Mesenteric fat pad (tissue), 1 donor: ENCODE data around the gene PML. TPM values are rescaled to one million over a fixed set of nuclear protein-coding genes. Genes with fewer than 3 reads are reported as not detected.
"Not testable (repeated sequence)": the region's sequence is repeated elsewhere in the genome, so short reads cannot be mapped to it uniquely, and the experiment has no call there.

ENCODE experiments used
- DNase-seq: peaks from one replicate; pipeline ENCODE4 v3.0.0-alpha.2; 2020; ENCODE audit warnings: low spot score
- total RNA-seq: library from RNA; stranded (reverse); fragmentation: NEBNext Ultra II Directional; extraction: Animal tissue kit (Norgen Biotek cat#: 25700); gene quantifications from one replicate; pipeline ENCODE4 v1.2.1, GENCODE V29; 2021
- donor health status: DM: yes; HTN: yes; CAD: no.

Gene PML
- total RNA-seq, 1 donor from 2014 or later, result 92.3 TPM

DNA sequence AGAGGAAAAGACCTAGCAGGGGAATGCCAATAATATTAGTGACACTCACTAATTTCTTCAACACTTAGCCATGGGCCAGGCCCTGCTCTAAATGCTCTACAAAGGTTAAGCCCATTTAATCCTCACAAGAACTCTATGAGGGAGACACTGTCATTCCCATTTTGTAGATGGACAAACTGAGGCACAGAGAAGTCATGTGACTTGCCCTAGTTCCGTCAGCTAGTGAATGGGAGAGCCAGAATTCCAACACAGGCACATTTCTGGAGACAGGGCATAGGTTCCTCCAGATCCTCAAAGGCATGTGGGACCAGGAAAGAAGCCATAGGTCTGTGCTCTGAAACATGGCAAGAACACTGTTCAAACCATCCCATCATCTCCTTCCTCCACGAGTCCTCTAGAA is 36.7 kb upstream of the PML start:
- DNase-seq, result no peak

DNA sequence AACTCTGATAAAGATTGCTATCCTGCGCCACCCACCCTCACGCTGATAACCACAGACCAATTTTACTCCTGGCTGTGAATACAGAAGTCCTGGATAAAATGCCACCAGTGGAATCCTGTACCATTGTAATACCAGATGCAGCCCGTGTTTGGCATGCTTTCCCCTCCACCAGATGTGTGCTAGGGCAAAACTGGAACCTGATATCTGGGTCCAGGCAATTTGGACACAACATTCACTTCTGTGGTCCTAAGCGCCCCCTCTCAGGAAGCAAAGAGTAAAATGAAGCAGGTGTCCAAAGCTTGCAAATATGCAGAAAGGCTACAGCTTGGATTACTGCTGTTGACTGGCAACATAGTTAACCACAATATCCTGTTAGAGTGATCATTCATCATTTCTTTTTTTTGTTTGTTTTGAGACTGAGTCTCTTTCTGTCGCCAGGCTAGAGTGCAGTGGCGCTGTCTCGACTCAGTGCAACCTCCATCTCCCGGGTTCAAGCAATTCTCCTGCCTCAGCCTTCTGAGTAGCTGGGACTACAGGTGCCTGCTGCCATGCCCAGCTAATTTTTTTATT is 35.4 kb upstream of the PML start:
- peak; percentile 57 for DNase-seq

DNA sequence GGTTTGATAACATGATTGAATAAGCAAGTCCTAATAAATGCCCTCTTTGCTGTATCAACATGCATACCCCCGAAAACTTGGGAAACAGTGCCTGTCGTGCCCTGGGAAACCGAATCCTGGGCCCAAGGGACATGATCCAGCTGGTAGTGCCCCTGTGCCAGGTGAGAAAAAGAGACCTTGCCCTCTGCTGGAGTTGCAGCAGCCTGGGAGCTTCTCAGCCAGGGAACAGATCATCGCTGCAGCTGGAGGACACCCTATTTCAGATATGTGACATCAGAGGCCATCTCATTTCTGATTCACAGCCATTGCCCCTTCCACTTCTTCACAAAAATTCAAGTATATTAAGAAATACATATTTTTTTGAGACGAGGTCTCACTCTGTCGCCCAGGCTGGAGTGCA is 34.7 kb upstream of the PML start:
- DNase-seq, result peak; percentile 41

DNA sequence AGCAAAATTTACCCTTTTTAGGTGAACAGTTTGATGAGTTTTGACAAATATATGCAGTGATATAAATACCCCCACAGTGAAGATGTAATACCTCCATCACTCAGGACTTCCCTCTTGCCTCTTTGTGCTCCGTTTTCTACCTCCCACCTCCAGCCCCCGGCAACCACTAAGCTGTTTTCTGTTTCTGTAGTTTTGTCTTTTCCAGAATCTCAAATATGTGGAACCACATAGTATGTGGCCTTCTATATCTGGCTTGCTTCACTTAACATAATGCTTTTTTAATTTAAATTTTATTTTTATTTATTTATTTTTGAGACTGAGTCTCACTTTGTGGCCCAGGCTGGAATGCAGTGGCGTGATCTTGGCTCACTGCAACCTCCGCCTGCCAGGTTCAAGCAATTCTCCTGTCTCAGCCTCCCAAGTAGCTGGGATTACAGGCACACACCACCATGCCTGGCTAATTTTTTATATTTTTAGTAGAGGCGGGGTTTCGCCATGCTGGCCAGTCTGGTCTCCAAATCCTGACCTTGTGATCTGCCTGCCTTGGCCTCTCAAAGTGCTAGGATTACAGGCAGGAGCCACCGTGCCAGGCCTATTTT is 33.9 kb upstream of the PML start:
- DNase-seq, result peak; percentile 6

DNA sequence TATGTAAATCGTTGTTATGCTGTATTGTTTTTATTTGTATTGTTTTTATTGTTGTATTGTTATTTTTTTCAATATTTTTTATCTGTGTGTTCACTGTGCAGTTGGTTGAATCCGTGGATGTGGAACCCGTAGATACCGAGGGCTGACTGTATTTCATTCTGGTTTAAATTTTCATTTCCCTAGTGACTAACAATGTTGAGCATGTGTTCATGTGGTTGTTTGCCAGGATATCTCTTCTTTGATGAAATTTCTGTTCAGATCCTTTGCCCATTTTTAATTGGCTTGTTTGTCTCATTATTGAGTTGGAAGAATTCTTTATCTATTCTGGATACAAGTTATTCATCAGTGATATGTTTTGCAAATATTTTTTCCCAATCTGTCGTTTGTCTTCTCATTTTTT is 32.1 kb upstream of the PML start:
- no peak for DNase-seq

DNA sequence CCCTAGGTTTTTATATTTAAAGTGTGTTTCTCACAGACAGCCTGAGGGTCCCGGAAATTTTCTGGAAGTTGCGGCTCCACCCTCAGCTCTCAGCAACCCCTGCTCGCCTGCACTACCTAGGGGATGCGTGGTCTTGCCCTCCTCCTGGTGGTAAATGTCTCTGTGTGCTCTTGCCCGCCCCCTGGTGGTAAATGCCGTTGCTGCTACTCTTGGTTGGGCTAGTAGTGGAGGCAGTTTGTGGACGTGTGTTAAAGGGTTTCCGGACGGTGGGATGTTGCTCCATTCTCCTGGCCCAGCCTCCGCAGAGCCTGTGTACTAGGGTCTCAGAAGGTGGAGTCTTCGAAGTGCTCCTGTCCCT is 29.8 kb upstream of the PML start:
- DNase-seq, result peak; percentile 92

DNA sequence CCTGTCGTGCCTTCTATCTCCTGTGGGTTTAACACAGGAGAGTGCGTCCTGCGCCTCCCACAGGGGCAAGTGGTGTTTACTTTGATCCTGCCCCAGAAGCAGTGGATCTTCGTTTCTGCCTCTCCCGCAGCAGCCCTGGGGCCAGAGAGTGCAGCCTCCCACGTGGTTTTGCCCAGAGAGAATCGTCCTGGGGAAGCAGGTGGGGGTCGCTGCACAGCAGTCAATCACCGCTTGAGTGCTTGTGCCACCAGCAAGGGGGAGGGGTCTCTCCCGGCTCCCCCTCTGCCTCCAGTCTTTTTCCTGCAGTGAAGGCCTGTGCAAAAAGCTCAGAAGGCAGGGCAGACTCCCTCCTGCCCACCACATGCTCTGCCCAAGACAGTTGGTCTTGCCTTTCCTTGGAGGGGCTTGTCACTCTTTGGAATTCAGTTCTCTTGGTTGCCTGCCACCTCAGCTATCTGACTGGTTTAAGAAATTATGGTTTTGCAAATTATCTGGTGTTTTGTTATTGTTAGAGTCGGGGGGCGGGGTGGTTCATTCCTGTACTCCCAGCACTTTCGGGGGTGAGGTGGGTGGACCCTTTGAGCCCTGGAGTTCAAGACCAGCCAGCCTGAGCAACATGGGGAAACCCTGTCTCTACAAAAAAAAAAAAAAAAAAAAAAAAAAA is 29.3 kb upstream of the PML start:
- DNase-seq, result peak; percentile 72

DNA sequence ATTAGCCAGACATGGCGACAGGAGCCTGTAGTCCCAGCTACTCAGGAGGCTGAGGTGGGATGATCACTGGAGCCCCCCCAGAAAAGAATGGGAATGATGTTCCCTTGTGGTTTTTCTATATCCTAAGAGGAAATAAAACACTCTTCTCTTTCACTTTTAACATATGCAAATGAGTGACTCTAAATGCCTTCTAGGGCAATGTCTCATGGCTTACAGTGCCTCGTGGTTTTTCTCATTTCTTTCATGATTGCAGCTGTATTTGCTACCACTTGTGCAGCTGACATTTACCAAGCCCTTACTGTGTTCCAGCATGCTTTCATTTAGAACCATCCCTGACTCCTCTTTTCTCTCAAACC is 28.8 kb upstream of the PML start:
- DNase-seq, result no peak

DNA sequence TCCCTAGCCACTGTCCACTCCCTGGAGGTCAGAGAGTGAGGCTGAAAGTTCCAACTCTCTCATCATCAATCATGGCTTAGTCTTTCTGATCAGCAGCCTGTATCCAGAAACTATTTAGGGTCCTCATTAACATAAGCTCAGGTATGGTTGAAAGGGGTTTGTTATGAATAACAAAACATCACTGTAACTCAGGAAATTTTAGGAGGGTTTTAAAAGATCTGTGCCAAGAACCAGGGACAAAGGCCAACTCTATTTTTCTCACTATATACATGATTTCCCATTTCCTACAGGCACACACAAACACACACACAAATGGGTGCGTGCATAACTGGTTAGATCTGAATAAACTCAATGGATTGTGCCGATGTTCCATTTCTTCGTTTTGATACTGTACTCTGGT is 26.1 kb upstream of the PML start:
- DNase-seq, result no peak

DNA sequence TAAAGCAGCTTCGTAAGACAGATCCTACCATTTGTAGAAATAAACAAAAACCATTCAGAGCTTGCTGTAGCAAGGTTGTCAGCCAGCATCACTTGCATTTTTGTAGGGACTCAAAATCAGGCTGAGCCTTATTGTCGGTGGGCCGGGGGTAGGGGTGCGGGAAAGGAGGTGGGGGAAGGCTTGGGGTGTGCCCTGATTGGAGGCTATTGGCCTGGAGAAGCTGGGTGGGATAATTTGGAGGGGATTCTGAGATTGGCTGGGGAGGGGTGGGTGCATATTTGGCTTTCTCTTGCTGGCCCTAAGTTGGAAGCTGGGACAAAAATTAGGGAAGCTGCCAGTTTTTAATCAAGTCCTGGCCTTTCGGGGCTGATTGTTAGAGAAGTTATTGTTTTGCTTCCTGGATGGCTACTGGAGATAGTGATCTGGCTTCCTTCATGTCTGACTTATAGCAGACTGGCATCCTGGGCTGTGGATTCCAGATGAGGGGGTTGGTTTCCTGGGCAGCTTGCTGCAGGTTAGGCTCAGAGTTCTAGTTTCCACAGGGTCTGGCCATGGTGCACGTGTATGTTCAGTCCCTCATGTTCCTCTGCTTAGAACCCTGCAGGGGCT is 25.3 kb upstream of the PML start:
- peak; percentile 11 for DNase-seq

DNA sequence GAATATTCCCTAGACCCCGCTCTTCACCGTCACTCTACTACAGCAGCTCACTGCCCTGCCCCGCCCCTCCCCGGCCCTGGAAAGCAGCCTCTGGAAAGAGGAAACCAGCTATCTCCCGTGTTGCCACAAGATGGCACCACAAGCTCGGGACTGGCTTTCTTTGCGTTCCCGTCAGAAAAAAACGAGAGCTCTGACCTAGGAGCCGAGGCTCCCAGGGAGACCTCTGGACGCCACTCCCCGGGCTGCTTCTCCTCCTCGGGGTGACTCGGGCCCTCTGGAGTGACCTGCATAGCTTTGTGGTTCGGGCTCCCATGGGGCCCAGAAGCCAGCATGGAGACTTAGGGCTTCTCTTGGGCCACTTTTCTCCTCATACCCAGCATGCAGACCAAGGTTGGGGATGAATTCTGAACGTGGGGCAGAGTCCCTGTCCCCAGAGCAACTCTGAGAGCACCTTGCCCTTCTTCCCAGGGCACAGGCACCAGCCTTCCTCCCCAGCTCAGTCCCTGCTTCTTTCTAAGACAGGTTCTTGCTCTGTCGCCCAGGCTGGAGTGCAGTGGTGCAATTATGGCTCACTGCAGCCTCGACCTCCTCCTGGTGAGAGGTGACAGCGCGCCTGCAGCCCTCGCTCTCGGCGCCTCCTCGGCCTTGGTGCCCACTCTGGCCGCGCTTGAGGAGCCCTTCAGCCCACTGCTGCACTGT is 21.4 kb upstream of the PML start:
- peak; percentile 93 for DNase-seq

DNA sequence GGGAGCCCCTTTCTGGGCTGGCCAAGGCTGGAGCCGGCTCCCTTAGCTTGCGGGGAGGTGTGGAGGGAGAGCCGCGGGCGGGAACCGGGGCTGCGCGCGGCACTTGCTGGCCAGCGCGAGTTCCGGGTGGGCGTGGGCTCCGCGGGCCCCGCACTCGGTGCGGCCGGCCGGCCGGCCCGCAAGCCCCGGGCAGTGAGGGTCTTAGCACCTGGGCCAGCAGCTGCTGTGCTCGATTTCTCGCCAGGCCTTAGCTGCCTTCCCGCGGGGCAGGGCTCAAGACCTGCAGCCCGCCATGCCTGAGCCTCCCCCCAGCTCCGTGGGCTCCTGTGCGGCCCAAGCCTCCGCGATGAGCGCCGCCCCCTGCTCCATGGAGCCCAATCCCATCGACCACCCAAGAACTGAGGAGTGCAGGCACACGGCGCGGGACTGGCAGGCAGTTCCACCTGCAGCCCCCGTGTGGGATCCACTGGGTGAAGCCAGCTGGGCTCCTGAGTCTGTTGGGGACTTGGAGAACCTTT is 20.8 kb upstream of the PML start:
- peak; percentile 55 for DNase-seq

DNA sequence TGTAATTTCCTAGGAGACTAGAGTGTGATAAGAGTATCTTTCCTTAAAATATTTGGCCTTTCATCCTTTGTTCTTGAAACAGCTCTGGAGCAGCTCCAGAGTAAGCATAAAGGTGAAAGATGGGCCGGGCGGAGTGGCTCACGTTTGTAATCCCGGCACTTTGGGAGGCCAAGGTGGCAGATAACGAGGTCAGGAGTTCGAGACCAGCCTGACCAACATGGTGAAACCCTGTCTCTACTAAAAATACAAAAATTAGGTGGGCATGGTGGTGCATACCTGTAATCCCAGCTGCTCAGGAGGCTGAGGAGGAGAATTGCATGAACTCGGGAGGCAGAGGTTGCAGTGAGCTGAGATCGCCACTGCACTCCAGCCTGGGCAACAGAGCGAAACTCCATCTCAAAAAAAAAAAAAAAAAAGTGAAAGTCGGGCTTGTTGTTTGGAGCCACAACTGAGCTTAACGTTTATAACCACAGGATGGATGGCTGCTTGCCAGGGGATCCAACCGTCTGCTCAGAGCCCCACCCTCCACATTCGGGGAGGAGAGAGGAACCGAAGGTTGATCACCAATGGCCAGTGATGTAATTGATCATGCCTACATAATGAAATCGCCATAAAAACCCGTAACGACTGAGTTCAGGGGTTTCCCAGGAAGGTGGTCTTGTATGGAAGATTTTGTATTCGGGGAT is 18.9 kb upstream of the PML start:
- DNase-seq, result not testable (repeated sequence)

DNA sequence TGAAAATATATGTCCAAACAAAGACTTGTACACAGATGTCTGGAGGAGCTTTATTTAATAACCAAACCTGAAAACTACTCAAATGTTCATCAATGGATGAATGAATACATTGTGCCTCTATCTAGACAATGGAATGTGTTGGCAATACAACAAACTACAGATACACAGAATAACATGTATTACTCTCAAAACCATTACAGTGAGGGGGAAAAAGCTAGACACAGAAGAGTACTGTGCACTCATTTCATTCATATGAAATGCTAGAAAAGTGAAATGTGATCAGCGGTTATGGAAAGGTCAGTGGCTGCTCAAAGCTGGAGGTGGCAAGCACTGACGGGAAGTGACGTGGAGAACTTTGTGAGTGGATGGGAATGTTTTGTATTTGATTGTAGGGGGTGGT is 15.6 kb upstream of the PML start:
- DNase-seq, result no peak

DNA sequence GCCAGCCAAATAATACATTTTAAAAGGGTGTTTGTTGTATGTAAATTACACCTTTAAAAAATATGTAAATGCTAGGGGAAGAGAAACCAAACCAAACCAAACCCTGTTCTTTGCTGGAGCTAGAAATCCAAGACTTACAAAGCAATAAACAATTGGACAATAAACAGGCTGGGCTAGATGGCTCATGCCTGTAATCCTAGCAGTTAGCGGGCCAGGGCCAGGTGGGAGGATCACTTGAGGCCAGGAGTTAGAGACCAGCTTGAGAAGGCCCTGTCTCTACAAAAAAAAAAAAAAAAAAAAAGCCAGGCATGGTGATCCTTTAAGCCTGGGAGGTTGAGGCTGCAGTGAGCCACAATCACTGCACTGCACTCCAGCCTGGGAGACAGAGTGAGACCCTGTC is 14.9 kb upstream of the PML start:
- no peak for DNase-seq

DNA sequence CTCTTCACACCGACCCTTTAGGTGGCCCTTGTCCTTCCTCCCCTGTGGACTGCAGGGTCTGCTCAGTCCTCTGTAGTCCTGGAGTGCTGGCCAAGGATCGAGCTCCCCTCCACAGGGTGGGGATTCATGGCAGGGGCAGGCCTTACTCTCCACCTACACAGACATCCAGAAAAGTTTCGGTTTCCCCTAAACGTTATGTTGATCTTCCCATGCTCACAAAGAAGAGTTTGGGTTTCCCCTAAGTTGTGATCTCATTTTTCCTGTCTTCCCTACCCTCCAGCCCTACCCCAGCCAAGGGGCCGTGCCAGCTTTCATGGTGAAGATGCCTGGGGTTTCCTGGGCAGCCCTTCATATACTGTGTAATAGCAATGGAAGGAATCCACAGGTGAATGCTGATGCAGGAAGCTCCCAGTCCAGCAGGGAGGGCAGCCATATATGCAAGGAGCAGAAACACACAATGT is 12.7 kb upstream of the PML start:
- DNase-seq, result no peak

DNA sequence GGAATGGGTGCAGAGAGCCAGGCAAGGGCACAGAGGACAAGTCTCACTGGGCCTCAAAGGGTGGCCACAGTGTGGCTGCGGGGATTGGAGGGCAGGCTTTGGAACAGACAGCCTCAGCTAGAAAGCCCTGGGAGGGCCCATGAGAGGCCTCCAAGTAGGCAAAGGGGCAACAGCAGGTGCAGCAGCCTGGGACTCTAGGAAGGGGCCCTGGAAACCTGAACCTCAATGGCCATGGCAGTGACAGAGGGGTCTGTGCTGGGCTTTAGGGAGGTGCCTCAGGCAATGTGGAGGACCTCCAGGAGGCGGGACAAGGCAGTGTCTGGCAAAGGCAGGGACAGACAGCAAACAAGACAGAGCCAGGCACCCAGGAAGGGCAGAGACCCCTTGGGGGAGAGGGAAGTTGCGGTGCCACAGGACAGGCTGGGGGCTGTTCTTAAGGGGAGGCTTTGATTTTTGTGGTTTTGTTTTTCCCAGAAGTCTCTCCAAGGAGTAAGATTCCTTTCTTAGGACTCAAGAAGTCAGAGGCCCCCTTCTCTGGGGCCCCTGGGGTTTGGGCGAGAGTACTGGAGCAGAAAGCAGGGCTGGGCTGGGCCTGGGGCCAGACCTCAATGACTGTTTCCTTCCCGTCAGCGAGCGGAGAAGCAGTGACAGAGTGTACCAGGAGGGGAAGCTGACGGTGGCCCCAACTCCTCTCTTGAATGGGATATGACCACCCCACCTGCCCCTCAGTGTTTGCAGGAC is 12.1 kb upstream of the PML start:
- DNase-seq, result peak; percentile 95

DNA sequence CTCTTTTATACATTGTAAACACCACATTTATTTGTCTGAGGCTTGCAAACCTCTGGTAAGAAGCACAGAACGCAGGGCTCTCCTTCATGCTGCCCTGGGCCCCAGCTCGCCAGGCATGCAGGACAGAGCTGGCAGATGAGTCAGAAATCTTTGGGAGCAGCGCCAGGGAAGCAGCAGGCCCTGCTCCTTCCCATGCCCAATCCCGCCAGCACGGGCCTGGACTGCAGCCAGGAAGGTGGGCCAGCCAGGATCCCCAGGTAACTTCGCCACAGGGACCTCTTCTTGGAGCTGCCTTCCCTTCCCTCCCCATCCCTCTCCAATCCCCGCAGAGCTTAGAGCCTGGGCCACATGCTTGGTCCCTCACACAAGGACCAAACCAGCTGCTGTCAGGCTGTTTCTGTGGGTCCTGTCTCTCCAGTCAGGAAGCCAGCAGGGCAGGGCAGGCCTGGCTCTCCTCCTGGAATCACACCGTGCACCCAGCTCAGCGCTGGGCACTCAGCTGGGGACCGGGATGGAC is 11.2 kb upstream of the PML start:
- no peak for DNase-seq

DNA sequence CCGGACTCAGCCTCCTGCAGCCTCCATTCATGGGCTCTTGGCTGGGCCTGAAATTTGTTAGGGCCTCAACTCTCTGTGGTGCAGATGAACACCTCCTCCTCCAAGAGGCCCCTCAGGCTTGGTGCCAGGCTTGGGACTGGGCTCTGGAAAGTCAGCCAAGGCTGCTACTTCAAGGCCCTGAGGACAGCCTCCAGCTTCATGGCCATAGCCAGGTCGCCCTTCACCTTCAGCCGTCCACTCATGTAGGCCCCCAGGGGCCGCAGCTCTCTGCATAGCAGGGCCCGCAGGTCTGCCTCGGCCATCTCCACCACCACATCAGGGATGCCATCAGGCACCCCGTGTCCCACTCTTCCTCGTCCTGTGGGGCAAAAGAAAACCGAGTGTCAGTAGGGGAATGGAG is 10.7 kb upstream of the PML start:
- DNase-seq, result no peak
